Activated CD8-positive, alpha-beta memory T cell treated with anti-CD3 and anti-CD28 coated beads, Interleukin-2, amount 50 U/mL, for 4 hours (primary cell): ENCODE results near the gene NOD2.
A peak's percentile ranks its signal among the peaks of the same experiment; 100 is the strongest.

ENCODE experiments used
- DNase-seq: peaks from one replicate; pipeline ENCODE4 v3.0.0-alpha.2; 2020

NOD2 gene

GRCh38 chr16:50718061-50718760 is 24.8 kb downstream of the NOD2 start:
- DNase-seq: no peak

DNA sequence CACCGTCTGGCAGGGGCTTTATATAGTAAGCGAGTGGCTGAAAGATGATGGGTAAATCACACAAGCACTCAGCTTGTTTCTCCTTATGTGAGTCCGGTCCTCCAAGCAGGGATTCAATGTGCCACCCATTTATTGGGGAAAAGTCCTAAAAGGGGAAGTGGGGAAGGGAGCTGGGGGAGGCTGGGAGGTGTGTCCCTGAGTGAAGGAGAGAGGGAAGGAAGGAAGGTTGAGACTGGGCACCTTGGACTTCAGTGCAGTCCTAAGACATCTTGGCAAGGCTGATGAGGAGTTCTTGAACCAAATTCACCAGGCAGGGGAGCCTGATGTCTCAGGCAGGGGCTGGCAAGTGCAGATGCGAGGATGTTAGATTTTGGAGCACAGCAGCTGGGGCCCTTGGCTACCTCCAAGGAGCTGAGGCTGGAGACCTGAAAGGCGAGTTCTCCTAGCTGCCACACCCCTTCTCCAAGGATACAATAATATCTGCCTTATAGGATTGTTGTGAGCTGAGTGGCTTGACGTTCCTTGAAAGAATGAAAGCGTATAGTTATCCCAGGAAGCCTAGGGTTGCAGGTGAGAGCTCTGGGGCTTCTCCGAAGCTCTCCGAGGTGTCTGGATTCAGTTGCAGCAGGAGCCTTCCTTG is 25.5 kb downstream of the NOD2 start:
- no peak for DNase-seq

DNA sequence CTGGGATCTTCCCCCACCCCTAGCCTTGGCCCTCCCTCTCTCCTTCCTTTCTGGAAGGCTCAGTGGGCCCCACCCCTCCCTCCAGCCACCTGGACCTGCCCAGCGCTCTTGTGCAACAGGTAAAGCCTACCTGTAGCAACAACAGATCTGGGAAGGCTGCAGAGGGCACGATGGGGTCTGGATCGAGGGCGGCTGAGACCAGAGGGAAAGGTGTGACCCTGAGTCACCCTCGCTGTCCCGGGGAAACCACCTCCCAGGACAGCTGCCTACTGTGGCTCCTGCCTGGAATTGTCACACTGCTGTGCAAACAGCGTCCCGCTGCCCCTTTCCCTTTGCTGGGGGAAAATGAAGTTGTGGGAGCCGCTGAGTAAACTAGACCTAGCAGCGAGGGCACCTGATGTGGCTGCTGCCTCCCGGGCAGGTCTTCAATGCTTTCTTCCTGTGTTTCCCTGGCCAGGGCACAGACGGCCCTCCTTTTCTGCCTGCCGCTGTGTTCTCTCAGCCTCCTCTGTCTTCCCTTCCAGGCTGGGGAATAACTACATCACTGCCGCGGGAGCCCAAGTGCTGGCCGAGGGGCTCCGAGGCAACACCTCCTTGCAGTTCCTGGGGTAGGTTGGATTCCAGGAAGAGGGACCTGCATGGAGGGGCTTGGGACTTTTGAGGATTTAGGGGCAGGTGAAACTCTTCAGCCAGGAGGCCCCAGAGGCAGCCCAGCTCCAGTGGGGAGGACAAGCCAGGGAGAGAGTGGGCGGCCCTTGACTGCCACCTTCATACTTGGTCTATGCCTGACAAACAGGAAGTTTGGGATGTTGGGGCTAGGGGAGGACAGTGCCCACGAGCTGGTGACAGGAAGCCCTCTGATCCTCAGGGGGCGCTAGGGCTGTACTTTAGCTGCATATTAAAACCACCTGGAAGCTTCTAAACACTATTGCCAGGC is 26.3 kb downstream of the NOD2 start:
- DNase-seq: no peak

DNA sequence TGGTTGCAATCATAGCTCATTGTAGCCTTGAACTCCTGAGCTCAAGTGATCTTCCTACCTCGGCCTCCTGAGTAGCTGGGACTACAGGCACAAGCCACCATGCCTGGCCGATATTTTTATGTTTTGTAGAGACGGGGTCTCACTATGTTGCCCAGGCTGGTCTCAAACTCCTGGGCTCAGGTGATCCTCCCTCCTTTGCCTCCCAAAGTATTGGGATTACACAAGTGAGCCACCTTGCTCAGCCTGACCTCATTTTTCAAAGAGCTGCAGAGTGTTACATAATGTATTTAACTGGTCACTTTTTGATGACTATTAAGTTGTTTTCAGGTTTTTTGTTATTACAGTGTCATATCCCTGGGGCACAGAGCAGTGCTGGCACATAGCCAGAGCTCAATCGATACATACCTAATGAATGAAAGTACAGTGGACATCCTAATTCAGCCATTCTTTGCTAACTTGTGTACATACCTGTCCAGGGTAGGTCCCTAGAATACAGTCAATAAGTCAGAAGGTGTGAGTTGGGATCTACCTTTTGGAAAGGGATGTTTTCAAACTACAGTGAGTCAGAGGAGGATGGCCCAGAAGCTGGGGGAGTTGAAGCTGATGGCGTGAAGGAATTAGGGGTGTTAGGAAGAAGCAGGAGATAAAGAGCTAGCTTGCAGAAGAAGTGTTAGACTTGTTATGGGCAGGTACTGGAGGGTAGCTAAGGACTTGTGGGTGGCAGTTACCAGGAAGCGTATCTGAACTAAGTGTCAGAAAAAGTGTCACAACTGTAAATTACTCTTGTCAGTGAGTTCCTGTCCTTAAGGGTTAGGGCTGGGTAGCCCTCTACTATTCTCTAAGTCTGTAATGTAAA is 28.4 kb downstream of the NOD2 start:
- DNase-seq: no peak

- no peak for DNase-seq
These were observed 29.0 kb downstream of the NOD2 start for GRCh38 chr16:50722405-50722737.

GRCh38 chr16:50722960-50723359 is 29.6 kb downstream of the NOD2 start:
- DNase-seq: no peak

DNA sequence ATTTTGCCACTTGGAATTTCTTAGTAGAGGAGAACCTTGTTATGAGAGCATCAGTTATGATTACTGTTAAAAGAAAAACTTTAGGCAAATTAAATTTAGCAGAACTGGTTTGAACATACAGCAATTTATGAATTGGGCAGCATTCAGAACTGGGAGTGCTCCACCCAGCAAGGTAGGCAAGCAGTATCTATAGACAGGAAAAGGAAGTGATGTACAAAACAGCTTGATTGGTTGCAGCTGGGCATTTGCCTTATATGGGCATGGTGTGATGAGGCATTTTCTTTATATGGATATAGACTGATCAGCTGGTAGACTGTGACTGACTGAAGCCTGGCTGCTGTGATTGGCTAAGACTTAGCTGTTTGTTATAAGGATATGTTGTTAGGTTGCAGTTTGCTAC is 30.9 kb downstream of the NOD2 start:
- no peak for DNase-seq

DNA sequence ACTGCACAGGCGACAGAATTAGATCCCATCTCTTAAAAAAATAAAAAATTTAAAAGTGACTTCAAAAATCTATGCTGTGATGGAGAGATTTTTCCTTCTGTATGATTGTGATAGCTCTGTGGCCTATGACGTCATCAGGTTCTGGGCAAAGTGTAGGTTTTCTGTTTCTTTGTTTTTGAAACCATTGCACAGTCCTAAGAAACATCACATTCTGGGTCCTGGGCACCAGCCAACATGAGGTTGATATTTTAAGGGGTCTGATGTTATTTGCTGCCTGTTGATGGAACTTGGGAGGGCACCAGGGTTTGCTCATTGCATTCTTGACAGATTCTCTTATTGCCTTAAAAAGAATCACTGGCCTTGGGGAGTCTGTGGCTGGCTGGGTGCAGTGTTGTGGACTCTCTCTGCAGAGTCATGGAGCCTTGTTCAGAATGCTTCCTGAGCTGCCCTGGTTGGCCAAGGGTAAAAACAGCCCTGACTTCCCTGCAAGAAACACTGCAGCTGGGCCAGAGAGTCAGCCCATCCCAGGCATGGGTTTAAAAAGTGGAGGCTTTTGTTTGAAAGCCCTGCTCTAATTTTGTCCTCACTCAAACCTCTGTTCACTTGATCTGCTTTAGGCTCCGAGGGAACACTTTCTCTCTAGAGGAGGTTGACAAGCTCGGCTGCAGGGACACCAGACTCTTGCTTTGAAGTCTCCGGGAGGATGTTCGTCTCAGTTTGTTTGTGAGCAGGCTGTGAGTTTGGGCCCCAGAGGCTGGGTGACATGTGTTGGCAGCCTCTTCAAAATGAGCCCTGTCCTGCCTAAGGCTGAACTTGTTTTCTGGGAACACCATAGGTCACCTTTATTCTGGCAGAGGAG is 38.0 kb downstream of the NOD2 start:
- no peak for DNase-seq

- no peak for DNase-seq
These were observed 38.8 kb downstream of the NOD2 start for GRCh38 chr16:50731989-50732832.

GRCh38 chr16:50733468-50733867 is 40.1 kb downstream of the NOD2 start:
- DNase-seq: no peak

DNA sequence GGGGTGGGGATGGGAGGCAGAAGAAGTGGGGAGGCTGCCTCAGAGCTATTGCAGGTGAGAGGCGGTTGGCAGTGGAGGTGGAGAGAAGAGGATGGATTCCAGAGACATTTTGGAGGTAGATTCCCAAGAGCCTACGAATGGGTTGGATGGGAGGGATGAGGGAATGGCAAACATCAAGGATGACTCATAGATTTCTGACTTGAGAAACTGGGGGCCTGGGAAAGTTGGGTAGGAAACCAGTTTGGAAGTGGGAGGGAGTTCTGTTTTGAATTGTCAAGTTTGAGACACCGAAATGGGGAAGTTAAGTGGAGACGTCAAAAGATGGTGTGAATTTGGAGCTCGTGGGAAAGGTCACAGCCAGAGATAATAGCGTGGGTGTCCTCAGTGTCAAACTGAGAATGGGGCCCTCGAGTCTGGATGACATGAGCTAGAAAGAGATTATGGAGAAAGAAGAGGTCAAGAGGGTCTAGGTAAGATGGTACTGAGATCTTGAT is 42.3 kb downstream of the NOD2 start:
- no peak for DNase-seq

DNA sequence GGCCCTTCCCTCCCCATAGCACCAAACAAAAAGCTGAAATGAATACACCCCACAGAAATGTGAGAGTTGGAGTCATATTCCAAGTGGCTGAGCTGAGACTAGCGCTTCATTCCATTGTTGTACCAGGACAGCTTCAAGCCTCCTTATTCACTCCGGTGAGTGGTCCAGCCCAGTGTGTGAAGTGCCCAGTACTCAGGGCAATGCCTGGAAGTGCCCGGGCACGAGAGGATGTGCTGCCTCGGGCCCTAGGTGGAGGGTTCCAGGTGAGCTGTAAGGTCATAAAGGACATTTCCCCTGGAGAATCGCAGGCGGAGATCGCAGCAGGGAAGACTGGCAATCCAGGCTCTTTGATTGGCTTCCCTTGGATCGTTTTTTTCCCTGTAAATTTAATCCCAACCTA is 43.0 kb downstream of the NOD2 start:
- DNase-seq: no peak

DNA sequence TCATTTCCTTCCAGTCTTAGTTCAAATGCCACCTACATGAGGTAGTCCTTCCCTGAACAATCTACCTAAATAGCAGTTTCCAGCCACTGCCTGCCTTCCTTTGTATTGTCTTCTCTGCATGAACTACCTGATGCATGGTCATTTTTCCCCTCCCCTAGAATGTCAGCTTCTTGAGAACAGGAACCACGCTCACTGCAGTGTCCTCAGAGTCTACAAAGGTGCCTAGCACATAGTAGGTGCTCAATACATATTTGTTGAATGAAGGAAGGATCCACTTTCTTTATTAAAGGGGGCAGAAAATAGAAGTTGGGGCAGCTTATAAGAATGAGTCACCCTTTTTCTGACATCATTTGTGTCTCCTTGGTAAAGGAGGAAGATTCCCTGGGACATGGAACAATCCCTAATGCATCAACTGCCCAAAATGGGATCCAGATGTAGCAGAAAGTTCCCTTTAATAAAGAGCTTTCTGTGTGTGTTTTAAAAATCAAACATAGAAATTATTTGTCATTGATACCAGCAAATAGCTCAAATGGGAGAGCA is 44.1 kb downstream of the NOD2 start:
- no peak for DNase-seq

DNA sequence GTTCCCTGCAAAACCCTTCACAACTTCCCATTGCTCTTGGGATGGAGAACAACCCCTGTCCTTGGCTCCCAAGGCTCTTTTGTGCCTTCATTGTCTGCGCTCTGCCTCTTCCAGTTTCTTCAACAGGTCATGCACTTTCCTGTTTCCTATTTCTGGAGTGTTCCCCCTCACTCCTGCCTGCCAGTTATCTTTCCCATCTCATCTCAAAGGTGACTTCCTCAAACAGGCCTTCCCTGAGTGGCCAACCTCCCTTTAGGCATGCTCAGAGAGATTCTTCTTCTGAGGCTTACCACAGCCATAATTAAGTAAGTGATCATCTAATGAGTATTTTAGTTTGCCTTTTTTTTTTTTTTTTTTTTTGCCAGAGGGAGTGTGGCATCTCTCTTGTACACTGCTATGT is 45.6 kb downstream of the NOD2 start:
- DNase-seq: no peak

DNA sequence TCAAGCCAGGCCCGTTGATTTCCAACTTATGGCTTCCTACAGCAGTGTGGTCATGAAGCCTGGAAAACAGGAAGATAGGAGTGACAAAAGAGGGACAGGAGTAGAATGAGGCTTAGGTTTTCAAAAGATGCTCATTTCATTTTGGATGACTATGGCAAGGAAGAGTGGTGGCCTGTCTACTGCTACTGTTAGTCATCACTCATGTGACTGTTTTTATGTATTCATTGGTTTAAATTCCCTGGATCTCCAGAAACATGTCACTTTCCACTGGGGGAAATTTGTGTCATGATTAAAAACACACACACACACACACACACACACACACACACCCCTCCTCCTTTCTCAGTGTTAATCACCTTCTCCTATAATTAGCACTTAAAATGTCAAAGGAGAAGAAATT is 47.3 kb downstream of the NOD2 start:
- no peak for DNase-seq

DNA sequence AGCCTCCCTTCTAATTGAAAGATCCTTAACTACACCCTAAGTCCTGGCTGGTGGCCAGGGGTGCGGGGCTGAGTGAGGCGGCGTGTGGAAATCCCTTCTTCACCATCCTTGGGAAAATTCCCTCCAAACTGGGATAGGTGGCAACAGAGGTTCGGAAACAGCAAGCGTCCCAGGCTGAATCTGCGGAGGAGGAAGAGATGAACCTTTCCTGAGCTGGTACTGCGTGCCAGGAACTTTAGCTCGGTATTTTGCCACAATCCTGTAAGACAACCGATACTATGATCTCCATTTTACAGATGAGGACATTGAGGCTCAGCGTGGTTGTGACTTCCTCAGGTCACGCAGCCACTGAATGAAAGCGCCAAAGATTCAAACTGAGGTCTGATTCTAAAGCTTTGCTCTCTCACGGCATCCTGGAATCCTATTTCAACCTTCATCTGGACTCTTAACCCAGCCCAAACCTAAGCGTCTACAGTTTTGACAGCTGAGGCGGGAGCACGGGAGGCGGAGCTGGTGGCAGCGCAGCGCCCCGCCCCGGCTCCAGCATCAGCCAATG is 47.9 kb downstream of the NOD2 start:
- no peak for DNase-seq

DNA sequence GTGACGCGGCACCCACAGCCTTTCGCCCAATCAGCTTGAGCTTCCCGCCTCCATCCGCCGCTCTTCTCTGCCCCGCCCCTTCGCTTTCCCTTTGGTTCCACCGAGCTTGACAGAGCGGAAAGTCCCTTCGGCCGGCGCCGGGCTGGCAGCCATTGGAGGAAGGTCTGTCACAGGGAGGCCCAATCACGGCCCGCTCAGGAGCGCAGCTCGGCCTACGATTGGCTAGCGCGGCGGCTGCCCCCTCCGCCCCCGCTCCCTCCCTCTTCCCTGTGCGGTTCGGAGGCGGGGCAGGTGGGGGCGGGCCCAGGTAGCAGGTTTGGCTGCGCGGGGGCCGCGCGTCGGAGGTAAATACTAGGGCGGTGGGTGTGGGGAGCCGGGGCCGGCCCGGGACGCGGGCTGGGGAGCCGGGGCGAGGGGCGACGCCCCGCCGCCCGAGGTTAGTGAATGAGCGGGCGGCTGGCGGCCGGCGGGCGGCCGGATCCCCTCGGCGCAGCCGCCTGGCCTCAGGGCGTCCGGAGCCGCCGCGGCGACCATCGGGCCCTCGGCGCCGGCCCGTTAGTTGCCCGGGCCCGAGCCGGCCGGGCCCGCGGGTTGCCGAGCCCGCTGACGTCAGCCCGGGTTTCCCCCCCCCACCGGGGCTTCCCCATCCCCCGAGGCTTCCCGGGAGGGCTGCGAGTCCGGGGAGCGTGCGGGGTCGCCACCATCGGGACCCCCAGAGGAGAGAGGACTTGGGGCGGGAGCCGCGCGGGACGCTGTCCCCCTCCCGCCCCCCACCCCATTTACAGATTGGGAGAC is 48.6 kb downstream of the NOD2 start, which contains the start of gene CYLD:
Gene CYLD (plus strand): TSS at position 306 of the 795 bp plus-strand sequence. CDS start 7,613 bp downstream, outside the sequence.
- DNase-seq: peak; percentile 98

DNA sequence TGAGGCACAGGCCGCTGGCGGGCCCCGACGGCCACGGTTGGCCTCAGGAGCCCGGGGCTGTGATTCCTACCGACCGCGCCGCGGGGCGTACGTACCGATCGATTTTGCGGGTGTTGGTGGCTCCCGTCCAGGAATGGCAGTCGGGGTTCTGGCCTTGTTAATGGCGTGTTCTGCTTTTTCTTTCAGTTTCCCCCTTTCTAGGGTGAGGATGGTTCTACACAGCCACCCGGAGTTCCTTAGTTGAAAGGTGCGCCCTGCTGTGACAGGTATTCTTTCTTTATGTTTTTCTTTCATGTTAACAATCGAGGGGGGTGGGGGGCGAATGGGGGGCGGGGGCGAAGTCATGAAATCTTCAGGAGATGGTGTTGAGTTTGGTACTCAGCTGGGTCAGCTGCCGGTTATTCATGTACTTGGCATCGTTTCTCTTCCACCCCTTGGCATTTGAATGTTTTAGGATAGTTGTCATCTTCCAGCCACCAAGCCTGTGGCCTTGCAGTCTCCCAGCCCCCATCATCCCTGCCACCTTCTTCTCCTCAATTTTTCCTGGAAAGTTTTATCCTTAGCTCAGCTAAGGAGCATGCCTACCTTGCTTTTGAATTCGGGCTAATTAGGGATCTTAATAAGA is 49.3 kb downstream of the NOD2 start:
- DNase-seq: peak; percentile 45
